CD4-positive, alpha-beta T cell treated with Interleukin-6 for 4 hours (primary cell): ENCODE results near the gene KRT23.
"Not testable (repeated sequence)": the region's sequence is repeated elsewhere in the genome, so short reads cannot be mapped to it uniquely, and the experiment has no call there.

Experiments
- DNase-seq: peaks from one replicate; pipeline ENCODE4 v3.0.0-alpha.2; 2020; ENCODE audit warnings: mixed read lengths

The KRT23 gene

DNA sequence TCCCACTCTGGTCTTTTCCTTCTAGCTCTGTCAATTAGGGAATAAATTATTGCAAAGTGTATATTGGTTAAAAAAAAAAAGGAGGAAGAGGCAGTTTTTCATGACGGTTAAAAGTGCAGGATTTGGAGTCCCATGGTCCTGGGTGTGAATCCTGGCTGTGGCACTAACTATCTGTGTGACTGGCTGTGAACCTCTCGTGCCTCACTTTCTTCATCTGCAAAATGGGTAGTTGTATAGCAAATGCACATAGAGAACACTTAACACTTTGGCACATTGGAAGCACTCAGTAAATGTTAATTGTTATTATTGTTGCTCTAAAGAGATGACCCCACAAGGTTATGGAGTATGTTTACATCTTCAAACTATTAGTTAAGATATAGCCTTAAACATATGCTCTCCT lies 10.5 kb upstream of the KRT23 start:
- DNase-seq: no peak

GRCh38 chr17:40945414-40945813 lies 8.0 kb upstream of the KRT23 start:
- no peak for DNase-seq

GRCh38 chr17:40944531-40944930 lies 7.1 kb upstream of the KRT23 start:
- no peak for DNase-seq

- DNase-seq: no peak
These were observed 5.1 kb upstream of the KRT23 start for GRCh38 chr17:40942553-40942952.

DNA sequence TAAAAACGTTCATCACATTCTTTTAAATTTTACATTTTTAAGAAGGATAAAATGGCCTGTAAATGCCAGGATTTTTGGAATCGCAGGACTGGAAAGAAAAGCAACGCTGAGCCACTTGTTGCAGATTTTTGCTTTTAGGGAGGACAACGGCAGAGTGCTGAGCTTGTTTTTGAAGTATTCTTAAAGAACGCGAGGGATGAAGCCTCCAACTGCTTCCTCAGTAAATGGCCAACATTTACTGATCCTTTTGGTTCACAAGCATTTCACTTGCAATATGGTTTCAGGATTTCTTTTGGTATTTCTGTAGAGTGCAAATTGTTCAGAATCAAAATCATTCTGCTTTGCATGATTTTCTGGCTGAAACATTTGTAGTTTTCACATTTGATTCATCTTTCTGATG lies 2.8 kb upstream of the KRT23 start:
- DNase-seq: no peak

GRCh38 chr17:40938981-40939380 lies 1.5 kb upstream of the KRT23 start:
- no peak for DNase-seq

DNA sequence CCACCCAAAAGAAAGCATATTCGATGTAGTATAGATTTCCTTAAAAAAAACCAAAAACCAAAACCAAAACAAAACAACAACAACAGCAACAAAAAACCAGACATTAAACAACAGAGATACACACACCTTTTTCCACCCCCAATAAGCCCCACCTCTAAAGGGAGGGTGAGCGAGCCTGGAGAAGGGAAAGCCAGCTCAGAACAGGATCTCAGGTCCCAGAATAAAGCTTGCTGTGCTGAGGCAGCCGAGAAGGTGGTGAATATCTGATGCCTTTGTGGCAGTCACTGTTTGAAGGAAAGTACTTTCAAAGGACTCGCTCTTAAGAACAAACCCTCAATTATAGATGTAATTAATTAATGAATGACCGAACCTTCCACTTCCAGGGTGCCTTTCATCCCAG lies 470 bp downstream of the KRT23 start:
- no peak for DNase-seq

GRCh38 chr17:40936437-40936971 lies 942 bp downstream of the KRT23 start:
- no peak for DNase-seq

- no peak for DNase-seq
These were observed 1.8 kb downstream of the KRT23 start for GRCh38 chr17:40935624-40936023.

DNA sequence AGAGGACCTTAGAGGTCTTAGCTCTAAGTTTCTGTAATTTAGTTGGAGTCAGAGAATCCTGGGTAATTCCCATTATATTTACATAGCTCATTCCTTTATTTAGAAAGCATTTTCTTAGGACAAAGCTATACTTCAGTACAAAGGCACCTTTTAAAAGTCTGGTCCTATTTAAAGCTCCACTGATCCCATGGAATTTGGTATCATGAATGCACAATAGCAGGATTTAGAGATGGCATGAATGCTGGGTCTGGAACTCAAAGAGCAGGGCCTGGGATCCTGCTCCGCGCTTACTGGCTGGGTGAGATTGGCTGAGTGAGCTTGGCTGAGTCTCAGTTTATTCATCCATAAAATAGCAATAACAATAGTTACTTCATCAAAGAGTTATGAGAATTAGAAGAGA lies 4.8 kb downstream of the KRT23 start:
- no peak for DNase-seq

- DNase-seq: no peak
These were observed 6.1 kb downstream of the KRT23 start for GRCh38 chr17:40931311-40931710.

DNA sequence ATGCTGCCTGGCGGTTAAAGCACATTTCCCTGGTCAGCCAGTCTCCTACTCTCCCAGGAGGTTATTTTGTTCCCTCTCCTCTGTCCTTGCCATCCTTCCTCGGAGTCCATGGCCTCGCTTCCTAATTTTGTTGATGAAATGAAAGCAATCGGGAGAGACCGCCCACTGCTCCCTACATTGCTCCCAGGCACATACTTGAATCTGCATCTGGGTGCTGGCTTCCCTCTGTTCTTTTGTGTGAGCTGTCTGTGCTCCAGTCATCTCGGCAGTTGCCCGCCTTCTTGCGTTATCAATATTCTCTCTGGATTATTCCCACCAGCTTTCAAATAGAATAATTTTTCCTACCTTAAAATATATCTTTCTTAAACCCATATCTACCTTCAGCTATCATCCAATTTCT lies 11.1 kb downstream of the KRT23 start:
- no peak for DNase-seq

DNA sequence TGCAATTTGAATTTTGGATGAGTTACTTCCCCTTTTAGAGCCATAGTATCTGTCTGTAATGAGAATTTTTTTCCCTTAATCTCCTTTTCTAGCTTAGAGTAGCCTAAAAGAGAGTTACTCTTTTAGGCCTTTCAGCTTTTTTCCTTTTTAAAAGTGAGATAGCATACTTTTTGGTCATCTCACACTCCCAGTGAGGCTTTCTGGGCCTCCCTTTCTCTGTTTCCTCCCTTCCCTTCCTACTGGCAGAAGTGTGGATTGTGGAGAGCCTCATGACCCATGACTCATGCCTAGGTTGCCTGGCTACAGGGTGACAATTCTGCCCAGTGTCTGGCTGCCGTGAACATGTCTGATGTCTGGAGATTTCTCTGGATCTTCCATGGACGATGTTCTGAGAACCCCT lies 15.2 kb downstream of the KRT23 start:
- no peak for DNase-seq

DNA sequence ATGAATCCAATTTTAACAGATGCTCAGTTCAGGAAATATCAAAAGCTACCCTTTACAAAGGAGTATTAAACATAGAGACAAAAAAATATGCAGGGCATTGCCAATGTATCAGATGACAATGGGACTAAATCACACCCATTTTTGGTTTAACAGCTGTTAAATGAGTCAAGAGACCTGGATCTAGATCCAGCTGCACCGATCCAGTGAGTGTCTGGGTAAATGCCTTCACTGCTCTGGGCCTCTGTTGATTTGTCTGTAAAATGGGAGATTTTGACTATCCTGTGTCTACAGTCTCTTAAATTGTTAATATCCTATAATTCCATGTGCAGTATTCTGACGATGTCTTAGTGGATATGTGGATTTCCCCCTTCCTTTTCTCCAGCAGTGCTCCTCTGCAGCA lies 16.4 kb downstream of the KRT23 start:
- no peak for DNase-seq

GRCh38 chr17:40917116-40917515 lies 20.3 kb downstream of the KRT23 start:
- DNase-seq: not testable (repeated sequence)

DNA sequence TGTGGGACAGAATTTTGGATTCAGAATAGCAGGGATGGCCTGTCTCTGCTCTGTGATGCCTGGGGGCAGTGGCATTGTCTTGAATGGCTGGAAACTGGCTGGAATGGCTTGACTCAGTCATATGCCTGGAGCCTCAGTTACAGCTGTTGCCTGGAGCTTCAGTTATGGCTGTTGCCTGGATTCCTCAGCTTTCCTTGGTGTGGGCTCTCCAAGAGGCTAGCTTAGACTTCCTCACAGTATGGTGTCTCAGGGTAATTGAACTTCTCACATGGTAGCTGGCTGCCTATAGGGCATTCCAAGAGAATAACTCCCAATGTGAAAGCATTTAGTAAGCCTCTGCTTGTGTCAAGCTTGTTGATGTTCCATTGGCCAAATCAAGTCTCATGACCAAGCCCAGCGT lies 21.1 kb downstream of the KRT23 start:
- no peak for DNase-seq

GRCh38 chr17:40915721-40916256 lies 21.7 kb downstream of the KRT23 start:
- no peak for DNase-seq

DNA sequence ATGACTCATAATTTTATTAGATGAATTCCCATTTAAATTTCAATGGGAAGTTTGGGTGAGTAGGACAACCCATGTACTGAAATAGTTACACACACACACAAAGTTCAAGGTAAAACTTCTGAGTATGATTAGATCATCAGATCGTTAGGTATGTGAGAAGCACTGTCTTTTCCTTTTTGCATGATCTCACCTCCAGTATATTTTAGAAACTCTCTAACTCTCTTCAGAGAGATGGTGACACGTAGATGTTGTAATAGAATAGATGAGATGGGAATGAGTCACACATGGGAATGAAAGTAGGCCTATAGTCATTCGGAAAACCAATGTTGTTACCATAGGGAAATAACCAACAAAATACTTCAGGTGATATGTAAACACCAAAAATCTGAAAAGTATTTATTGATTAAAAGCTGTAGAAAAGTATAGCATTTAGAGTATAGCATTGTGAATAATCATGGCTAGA lies 22.2 kb downstream of the KRT23 start:
- DNase-seq: no peak

DNA sequence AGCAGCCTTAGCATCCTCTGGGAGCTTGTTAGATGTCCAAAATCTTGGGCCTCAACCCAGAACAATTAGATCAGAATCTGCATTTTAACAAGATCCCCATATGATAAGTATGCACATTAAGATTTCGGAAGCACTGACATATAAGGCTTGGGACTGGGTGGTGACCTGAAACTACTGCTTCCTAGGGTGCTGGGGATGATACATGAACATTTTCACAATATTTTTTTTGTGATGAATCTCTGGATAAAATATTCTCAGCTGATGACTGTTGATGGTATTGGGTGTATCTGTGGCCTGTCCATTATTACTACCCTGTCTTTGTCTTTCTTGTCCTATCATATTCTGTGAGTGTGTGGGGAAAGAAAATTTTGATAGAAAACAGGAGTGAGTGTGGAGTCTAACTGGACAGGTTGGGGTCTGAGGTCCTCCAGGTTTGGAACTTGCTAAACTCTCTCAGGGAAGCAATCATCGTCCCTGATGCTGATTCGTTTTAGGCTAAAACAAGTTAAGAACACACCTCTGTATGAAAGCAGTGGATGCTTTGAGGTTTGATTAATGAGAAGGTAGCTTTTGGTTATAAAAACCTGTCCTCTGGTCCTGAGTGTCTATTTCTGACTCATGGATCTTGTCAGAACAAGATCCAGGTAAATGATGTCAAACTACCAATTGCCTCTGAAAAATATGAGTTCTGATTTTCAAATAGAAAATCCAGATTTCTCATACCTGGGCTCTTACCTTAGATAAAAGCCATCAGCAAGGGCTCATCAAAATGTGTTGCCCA lies 23.2 kb downstream of the KRT23 start:
- DNase-seq: no peak

DNA sequence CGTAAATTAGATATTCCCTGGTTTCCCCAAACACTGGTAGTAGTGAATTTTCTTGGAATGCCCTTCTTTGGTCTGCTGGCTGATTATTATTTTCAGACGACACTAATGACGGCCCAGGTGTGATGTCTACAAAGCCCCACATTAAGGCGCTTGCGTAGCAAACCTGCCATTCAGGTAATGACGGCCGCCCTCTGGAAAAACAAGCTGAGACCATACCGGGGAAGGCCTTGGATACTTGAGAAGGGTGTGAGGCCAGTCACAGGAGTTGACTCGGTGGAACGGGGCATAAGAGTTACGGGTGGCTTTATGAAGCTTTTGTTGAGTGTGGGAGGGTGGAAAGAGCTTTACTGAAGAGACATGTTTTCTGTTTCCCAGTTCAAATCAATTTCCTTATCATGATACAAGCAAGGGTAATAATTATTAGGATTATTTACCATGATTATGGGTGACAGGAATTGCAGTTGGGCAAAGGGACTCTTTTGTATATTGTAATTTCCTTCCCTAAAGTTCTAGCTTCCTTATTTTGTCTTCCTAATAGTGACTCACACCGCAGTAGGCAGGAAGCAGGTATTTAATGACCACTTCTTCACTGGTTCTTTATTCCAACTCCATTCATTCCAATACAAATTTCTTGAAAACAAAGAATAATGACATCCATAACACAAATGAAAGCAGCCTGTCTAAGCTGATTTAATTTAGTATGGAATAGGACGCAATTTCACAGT lies 24.8 kb downstream of the KRT23 start:
- DNase-seq: no peak

DNA sequence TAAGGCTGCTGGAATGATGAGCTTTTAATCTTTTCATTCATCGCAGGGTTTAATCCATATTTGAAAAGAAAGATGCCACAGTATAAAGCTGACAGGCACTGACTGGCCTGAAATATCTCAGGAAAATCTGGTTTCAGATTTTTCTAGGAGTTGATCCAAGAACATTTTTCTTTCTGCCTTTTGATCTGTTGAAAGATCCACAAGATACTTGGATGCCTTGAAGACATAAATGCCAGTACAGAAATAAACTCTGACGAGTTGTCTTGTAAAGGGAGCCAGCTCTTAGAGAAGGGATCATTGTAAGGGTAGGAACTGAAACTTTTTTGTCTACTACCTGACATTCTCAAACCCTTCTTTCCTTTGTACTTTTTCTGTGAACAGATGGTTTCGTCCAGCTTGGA lies 27.0 kb downstream of the KRT23 start:
- DNase-seq: no peak

GRCh38 chr17:40909755-40910154 lies 27.7 kb downstream of the KRT23 start:
- DNase-seq: no peak

- DNase-seq: peak; percentile 79
These were observed 28.1 kb downstream of the KRT23 start for GRCh38 chr17:40909351-40909750.

DNA sequence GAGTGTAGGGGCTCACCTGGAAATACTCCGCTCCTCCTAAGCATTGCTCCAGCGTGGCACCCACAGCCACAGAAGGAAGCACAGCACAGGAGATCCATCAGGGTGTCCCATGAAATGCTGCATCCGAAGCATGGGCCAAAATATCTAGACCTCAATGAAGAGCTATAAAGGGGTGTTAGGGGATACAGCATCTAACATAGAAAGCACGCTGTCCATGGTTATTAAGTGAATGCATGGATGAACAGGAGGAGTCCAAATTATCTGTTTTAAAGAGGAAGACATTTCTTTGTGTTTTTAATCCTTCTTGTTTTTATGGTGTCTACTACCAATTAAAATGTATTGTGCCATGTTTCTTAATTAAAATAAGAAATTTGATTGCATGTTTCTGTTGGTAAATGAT lies 30.8 kb downstream of the KRT23 start:
- no peak for DNase-seq
